ENCODE data around the gene CAMSAP1. TPM values are rescaled to one million over a fixed set of nuclear protein-coding genes. Genes with fewer than 3 reads are reported as not detected.

The CAMSAP1 gene
- total RNA-seq, 1 donor from 2014 or later = 25.2 TPM

DNA sequence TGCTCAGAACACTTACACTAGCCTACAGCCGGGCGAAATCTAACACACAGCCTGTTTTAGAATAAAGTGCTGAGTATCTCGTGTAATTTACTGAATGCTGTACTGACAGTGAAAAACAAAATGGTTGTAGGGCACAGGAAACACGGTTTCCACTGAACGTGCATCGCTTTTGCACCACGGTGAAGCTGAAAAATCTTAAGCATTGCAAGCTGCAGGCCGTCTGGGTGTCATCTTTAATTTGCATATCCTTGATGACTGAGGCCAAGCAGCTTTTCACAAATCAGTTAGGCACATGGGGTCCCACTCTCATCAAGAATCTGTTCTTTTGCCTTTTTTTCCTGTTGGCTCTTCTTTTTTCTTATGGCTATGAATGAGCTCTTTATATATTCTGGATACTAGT is 58.2 kb downstream of the CAMSAP1 start:
- intact Hi-C loops (cut with micrococcal nuclease) = no loop called here

GRCh38 chr9:135848341-135849047 is 58.9 kb downstream of the CAMSAP1 start:
- intact Hi-C loops (cut with micrococcal nuclease) = no loop called here

DNA sequence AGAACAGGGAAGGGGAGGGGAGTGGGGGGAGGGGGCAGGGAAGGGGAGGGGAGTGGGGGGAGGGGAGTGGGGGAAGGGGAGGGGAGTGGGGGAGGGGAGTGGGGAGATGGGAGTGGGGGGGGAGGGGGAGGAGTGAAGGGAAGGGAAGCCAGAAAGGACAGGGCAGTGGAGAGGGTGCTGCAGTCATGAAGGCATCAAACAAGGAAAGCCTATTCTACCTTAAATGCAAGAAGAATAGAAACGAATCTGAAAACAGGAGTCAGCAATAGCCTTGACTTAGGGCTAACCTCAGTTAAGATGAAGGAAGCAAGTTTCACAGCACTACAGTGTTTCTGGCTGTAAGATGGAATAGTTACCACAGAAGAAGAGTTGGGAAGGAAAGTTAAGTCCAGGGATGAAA is 59.5 kb downstream of the CAMSAP1 start:
- intact Hi-C loops (cut with micrococcal nuclease) = no loop called here

DNA sequence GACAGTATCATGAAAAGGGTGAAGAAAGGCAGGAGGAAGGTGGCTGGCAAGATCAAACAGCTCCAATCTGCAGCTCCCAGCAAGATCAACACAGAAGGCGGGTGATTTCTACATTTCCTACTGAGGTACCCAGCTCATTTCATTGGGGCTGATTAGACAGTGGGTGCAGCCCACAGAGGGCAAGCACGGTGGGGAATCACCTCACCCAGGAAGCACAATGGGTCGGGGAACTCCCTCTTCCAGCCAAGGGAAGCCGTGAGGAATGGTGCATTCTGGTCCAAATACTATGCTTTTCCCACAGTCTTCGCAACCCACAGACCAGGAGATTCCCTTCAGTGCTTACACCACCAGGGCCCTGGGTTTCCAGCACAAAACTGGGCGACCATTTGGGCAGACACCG is 66.8 kb downstream of the CAMSAP1 start:
- intact Hi-C loops (cut with micrococcal nuclease) = no loop called here

GRCh38 chr9:135840107-135840506 is 67.2 kb downstream of the CAMSAP1 start:
- intact Hi-C loops (cut with micrococcal nuclease) = no loop called here

GRCh38 chr9:135839516-135839915 is 67.8 kb downstream of the CAMSAP1 start:
- intact Hi-C loops (cut with micrococcal nuclease) = no loop called here

GRCh38 chr9:135835131-135835530 is 72.2 kb downstream of the CAMSAP1 start:
- intact Hi-C loops (cut with micrococcal nuclease) = no loop called here

- intact Hi-C loops (cut with micrococcal nuclease) = no loop called here
Observed at GRCh38 chr9:135833864-135834263, 73.5 kb downstream of the CAMSAP1 start.

- intact Hi-C loops (cut with micrococcal nuclease) = no loop called here
Observed at GRCh38 chr9:135830496-135830895, 76.8 kb downstream of the CAMSAP1 start.

DNA sequence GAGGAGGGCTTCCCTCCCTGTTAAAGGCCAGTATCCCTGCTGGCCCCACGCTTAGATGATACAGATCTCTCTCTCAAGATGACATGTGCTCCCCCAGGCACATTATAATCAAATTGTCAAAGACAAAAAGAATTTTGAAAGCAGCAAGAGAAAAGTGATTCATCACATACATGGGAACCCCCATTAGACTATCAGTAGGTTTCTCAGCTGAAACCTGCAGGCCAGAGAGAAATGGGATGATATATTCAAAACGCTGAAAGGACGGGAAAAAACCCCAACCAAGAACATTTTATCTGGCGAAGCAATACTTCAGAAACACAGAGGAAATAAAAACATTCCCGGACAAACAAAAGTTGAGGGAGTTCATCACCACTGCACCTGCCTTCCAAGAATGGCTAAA is 78.7 kb downstream of the CAMSAP1 start:
- intact Hi-C loops (cut with micrococcal nuclease) = no loop called here

GRCh38 chr9:135827866-135828580 is 79.3 kb downstream of the CAMSAP1 start:
- intact Hi-C loops (cut with micrococcal nuclease) = no loop called here

- intact Hi-C loops (cut with micrococcal nuclease) = no loop called here
Observed at GRCh38 chr9:135827301-135827700, 80.0 kb downstream of the CAMSAP1 start.

DNA sequence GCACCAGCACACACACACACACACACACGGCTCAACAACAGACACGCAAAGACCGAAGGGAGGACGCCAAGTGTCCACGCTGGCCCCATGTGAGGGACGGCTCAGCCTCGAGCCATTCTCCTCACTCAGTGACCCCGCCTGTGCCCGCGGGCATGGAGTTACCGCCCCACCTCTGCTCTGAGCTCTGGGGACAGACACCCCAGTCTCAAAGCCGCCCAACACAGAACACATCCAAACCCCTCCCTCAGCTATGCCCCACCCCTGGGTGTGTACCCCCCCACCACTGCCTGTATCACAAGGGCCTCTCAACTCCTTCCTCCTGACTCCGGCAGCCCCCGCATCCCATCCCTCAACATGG is 81.2 kb downstream of the CAMSAP1 start:
- intact Hi-C loops (cut with micrococcal nuclease) = no loop called here

DNA sequence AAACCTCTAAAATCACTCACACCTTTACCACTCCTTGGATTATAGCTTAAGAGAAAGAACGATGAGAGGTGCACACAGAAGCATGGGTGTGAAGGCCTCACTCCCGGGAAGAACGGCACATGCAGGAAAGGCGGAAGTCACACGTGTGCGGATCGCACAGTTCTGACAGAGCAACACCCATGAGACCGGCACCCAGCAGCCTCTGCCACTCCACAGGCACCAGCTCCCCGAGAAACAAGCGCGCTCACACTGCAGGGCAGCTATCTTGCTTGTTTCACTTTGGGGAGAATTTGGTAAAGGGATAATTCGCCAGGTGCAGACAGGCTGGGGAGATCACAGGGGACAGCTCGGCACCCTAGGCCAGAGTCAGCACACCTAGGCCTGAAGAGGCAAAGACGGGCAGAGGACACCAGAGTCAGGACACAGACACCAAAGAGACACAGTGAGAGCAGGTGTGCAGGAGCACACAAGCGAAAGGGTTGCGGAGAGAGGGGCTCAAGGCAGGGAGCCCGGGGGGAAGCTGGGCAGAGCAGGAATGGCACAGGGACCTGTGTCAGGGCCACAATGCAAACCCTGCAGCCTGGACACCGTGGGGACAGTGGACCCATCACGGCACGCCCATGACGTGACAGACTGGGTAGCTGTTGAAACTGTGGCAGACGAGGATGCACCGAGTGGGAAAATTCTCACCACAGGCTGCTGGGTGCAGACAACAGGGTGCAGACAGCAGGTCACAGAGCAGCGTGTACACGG is 81.7 kb downstream of the CAMSAP1 start:
- intact Hi-C loops (cut with micrococcal nuclease) = no loop called here

DNA sequence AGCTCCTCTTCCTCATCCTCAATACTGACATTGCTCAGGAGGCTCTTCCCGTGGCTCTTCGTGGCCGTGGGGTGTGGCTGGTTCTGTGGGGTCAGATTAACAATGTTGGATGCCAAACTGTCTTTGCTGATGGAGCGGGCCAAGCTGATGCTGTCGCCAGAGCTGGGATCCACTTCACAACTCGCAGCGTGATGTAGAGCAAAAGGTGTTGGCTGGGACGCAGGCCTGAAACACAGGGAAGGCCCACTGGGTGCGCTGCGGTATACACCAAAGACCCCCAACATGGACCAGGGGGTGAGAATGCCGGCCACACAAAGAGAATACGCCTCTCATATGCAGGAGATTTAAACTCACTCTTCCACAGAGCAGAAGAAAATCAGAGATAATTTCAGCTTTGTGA is 84.3 kb downstream of the CAMSAP1 start:
- intact Hi-C loops (cut with micrococcal nuclease) = no loop called here

DNA sequence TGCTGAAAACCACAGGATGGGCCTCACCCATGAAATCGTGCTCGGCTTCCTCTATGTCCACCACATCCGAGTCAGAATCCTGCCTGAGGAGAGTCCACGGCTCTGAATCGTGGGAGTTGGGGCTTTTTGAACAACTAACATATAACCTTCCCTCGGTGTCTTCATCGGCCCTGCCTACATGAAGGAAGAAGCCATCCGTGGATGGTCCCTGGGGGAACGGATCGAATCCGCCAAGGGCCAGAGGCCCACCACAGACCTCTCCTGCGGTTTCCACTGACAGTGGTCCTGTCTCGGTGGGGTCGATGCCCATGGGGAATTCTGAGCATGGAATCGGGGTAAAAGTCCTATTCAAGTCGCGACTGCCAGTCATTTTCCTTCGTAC is 85.0 kb downstream of the CAMSAP1 start:
- intact Hi-C loops (cut with micrococcal nuclease) = no loop called here

DNA sequence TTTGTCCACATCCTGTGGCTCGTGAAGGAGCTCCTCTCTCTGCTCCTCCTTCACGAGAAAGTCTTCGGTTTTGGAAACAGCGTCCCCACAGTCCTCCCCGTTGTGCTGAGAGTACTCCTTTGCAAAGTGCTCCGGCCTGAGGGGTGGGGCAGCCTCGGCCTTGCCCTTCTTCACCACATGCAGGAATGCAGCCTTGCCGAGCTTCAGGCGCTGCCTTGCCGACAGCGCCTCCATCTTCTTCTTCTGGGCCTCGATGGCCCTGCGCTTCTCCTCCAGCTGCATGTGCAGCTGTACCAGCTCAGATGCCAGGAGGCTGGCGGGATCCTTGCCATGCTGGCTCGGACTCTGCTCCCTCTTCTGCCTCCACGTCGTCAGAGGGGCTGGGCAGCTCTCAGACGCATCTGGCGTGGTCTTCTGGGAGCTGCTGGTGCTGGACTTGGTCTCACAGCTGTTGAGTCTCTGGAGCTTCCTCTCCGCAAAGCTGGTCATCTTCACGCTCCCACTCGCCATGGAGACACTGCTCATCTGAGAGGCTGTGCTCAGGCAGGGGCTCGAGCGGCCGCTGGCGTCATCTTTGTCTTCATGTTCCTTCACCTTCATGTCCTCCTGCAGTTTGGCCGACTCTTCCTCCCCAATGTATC is 85.5 kb downstream of the CAMSAP1 start:
- intact Hi-C loops (cut with micrococcal nuclease) = no loop called here

DNA sequence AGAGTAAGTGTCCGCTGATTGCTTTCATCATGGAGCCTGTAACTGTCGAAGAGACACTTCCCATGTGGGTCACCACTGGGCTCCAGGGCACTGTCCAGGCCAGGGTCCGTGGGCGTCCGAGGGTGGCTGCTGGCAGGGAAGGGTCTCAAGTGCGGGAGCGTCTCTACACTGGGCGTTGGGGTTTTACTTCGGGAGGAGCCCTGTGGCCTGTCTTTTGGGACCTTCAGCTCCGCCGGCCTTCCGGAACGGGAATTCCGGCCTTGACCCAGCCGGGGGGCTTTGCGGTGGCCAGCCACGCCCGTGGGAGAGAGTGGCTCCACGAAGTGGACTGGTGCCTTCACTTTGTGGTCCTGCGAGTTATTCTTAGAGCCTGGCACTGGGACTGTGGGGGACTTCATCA is 86.2 kb downstream of the CAMSAP1 start:
- intact Hi-C loops (cut with micrococcal nuclease) = no loop called here

DNA sequence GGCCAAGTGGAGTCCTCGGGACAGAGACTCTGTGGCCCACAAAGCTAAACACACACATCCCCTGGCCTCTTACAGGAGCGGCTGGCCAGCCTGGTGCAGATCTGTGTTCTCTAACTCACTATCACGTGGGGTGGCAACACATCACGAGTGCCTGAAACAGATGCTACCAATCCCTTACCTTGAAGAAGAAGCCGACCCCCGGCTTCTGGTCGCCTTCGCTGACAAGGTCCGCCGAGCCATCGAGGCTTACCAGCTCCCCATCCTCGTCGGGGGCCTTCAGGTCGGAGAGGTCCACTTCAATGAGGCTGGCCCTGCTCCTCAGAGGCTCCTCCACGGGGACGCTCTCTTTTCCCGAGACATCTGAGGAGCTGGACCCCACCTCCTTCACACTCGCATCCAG is 86.7 kb downstream of the CAMSAP1 start:
- intact Hi-C loops (cut with micrococcal nuclease) = no loop called here

- intact Hi-C loops (cut with micrococcal nuclease) = no loop called here
Observed at GRCh38 chr9:135819905-135820304, 87.4 kb downstream of the CAMSAP1 start.

GRCh38 chr9:135818718-135819475 is 88.4 kb downstream of the CAMSAP1 start:
- intact Hi-C loops (cut with micrococcal nuclease) = no loop called here

All from T-helper 1 cell treated with Interleukin-12 subunit alpha and Interleukin-12 subunit beta and Interleukin-4 antibody, amounts not matched to agents 30 ng/mL and 1 ng/mL, for 36 hours (primary cell).